Memory B cell (primary cell): Measurements from ENCODE around the gene KLF1.
"Not testable (repeated sequence)": the region's sequence is repeated elsewhere in the genome, so short reads cannot be mapped to it uniquely, and the experiment has no call there.

ENCODE experiments used
- ATAC-seq: fragments of 150-1000 bp; cut with Tn5 transposase; 2 replicates; pipeline ENCODE4 v1.10.0; 2021; ENCODE audit warnings: low read depth, mild to moderate bottlenecking, moderate library complexity
- DNase-seq, 2 donors: peaks; one replicate each; pipeline ENCODE4 v3.0.0; 2022; ENCODE audit warnings: low spot score in 2 of 2
- H3K27ac Mint-ChIP-seq: one replicate; pipeline ENCODE4 v1.8.0; 2022; ENCODE audit warnings: mild to moderate bottlenecking, moderate library complexity, mixed read lengths
- H3K27me3 Mint-ChIP-seq: one replicate; pipeline ENCODE4 v1.8.0; 2022; ENCODE audit warnings: mixed read lengths
- H3K36me3 Mint-ChIP-seq: one replicate; pipeline ENCODE4 v1.8.0; 2022; ENCODE audit warnings: mild to moderate bottlenecking, mixed read lengths
- H3K4me1 Mint-ChIP-seq: one replicate; pipeline ENCODE4 v1.8.0; 2022; ENCODE audit warnings: mixed read lengths
- H3K4me3 Mint-ChIP-seq: one replicate; pipeline ENCODE4 v1.8.0; 2022; ENCODE audit warnings: mild to moderate bottlenecking, moderate library complexity, mixed read lengths
- H3K9me3 Mint-ChIP-seq: one replicate; pipeline ENCODE4 v1.8.0; 2022; ENCODE audit warnings: mixed read lengths

Gene KLF1

GRCh38 chr19:12886969-12887747, at the start of gene KLF1:
KLF1 (minus strand) TSS chr19:12887201; CDS start chr19:12887140, 61 bp downstream.
- DNase-seq (no peak), ATAC-seq (no peak)
- H3K27ac Mint-ChIP-seq, result no peak within 1 kb of the TSS
- H3K27me3 Mint-ChIP-seq, result no peaks in the 10 kb centered on the region
- peak within 1 kb of the TSS; percentile 58 for H3K4me3 Mint-ChIP-seq
- H3K4me1 Mint-ChIP-seq, result peaks cover 22% of the 10 kb centered on the region
- H3K36me3 Mint-ChIP-seq, result no peaks in the 10 kb centered on the region
- peaks cover 1% of the 10 kb centered on the region for H3K9me3 Mint-ChIP-seq

GRCh38 chr19:12936582-12936981, 49.6 kb upstream of the KLF1 start:
- no peak for DNase-seq
- H3K4me3 Mint-ChIP-seq, result no peak overlapping the region
- peaks cover 41% of the 10 kb centered on the region for H3K4me1 Mint-ChIP-seq
- H3K36me3 Mint-ChIP-seq, result peaks cover 16% of the 10 kb centered on the region
- no peaks in the 10 kb centered on the region for H3K27me3 Mint-ChIP-seq
- H3K27ac Mint-ChIP-seq, result no peak overlapping the region
- no peak for ATAC-seq
- H3K9me3 Mint-ChIP-seq, result no peaks in the 10 kb centered on the region

- peaks cover 8% of the 10 kb centered on the region for H3K36me3 Mint-ChIP-seq
- no peak overlapping the region for H3K4me3 Mint-ChIP-seq
- H3K4me1 Mint-ChIP-seq, result peaks cover 35% of the 10 kb centered on the region
- no peaks in the 10 kb centered on the region for H3K9me3 Mint-ChIP-seq
- no peaks in the 10 kb centered on the region for H3K27me3 Mint-ChIP-seq
- DNase-seq, result no peak
- H3K27ac Mint-ChIP-seq, result no peak overlapping the region
- ATAC-seq, result no peak
These were observed 48.1 kb upstream of the KLF1 start for GRCh38 chr19:12935071-12935470.

DNA sequence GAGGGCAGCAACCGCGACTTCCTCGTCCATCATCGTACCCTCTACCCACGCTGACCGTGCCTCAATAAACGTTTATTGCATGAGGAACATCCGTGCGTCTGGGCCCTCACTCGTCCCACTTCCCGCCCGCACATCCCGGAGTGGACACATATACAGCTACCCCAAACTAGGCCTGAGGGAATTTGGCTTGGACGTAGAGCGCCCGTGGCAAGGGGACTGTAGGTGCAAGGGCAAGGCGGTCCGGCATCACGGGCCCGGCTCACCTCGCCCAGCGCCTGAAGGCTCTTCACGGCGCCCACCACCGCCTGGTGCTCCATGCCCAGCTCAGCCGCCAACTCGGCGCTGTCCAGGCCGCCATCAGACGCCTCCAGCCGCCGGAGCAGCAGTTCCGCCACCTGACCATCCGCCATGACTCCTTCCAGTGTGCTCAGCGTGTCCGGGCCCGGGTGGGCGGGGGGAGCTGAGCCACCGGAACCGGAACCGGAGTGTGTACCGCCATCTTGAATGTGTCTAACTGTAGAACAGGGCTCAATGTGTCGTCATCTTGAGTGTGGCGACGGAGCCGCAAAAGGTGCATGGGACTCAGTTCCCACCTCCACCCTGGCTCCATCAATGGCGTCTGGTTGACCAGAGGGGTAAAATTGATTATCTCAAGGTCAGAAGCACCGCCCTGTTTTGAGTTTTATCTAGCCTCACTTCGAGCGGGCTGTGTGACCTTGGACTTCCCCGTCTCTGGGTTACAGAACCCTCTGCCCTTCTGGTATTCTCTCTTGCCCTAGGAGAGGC, 46.5 kb upstream of the KLF1 start, which contains the start of gene FARSA:
Gene FARSA, minus strand, starts transcription at position 425 of the 786 bp plus-strand sequence. Its CDS starts 15 bp downstream, at position 410.
- ATAC-seq (peak; percentile 57), DNase-seq (peak; percentile 72 to 75)
- H3K4me3 Mint-ChIP-seq, result peak within 1 kb of the TSS; percentile 97
- H3K27ac Mint-ChIP-seq, result peak within 1 kb of the TSS; percentile 90
- peaks cover 5% of the 10 kb centered on the region for H3K36me3 Mint-ChIP-seq
- no peaks in the 10 kb centered on the region for H3K9me3 Mint-ChIP-seq
- H3K4me1 Mint-ChIP-seq, result peaks cover 28% of the 10 kb centered on the region
- H3K27me3 Mint-ChIP-seq, result no peaks in the 10 kb centered on the region

DNA sequence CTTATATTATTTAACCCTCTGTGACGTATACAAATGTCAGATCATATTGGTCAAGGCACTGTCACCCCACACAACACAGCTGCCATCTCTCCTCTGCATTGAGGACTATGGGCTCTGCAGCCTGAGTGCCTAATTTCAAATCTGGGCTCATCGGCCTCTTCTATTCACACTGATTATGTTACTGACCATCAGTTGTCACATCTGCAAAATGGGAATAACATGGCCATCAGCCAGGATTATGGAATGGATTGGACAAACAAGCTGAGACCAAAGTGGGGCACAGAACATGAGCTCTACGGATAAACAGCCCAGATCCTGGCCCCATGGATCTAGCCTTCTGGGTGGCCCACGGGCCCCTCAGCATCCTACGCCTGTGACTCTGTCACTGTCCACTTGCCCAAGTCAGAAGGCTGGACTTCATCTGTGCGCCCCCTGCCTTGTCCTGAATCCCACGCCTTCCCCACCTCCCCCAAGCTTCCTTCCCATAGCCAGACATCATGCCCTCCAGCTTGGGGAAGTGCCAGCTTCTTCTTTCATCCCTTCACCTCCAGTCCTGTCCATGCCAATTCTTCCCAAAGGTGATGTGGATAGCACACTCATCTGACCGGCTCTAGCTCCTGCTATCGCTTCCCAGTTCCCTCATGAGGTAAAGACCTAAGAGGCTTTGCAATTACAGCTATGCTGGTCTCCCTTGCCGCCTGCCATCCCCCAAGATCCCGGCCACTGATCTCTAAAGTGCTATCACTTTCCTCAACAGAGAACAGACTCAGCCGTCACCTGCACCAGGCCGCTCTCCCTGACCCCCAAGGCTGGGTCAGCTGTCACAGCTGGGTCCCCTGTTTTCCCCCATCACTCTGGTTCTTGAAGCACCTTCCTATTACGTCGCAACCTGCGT, 45.6 kb upstream of the KLF1 start:
- Mint-ChIP-seq H3K27ac (peak overlapping the region; percentile 90), H3K27me3 (no peaks in the 10 kb centered on the region), H3K4me3 (peak overlapping the region; percentile 97), H3K9me3 (no peaks in the 10 kb centered on the region), H3K4me1 (peaks cover 25% of the 10 kb centered on the region), H3K36me3 (peaks cover 7% of the 10 kb centered on the region)
- no peak for DNase-seq
- no peak for ATAC-seq

- DNase-seq (no peak), ATAC-seq (no peak)
- Mint-ChIP-seq H3K36me3 (peaks cover 16% of the 10 kb centered on the region), H3K4me3 (no peak overlapping the region), H3K27me3 (no peaks in the 10 kb centered on the region), H3K27ac (no peak overlapping the region), H3K4me1 (peaks cover 16% of the 10 kb centered on the region), H3K9me3 (no peaks in the 10 kb centered on the region)
These were observed 43.1 kb upstream of the KLF1 start for GRCh38 chr19:12930002-12930645.

GRCh38 chr19:12924621-12925310, 37.8 kb upstream of the KLF1 start:
- H3K4me3 Mint-ChIP-seq, result no peak overlapping the region
- DNase-seq (no peak), ATAC-seq (no peak)
- H3K4me1 Mint-ChIP-seq, result no peaks in the 10 kb centered on the region
- peaks cover 25% of the 10 kb centered on the region for H3K36me3 Mint-ChIP-seq
- H3K9me3 Mint-ChIP-seq, result no peaks in the 10 kb centered on the region
- H3K27ac Mint-ChIP-seq, result no peak overlapping the region
- H3K27me3 Mint-ChIP-seq, result no peaks in the 10 kb centered on the region

DNA sequence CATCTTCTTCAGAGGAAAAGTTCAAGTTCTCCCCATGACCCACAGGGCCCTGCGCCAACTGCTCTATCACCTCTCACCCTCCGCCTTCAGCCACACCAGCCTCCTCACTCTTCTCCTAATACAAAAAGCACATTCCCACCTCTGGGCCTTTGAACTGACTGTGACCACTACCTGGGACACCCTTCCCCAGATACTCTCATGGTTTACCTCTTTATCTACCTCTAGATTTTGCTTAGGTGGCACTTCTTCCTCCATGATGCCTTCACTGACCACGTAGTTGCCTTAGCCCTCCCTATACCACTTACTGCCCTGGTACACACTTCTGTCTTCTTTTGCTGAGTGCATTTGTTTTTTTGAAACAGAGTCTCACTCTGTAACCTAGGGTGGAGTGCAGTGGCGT, 36.0 kb upstream of the KLF1 start:
- Mint-ChIP-seq H3K4me3 (no peak overlapping the region), H3K27ac (no peak overlapping the region), H3K4me1 (peaks cover 5% of the 10 kb centered on the region), H3K27me3 (no peaks in the 10 kb centered on the region), H3K9me3 (no peaks in the 10 kb centered on the region), H3K36me3 (peaks cover 18% of the 10 kb centered on the region)
- DNase-seq (no peak), ATAC-seq (no peak)

DNA sequence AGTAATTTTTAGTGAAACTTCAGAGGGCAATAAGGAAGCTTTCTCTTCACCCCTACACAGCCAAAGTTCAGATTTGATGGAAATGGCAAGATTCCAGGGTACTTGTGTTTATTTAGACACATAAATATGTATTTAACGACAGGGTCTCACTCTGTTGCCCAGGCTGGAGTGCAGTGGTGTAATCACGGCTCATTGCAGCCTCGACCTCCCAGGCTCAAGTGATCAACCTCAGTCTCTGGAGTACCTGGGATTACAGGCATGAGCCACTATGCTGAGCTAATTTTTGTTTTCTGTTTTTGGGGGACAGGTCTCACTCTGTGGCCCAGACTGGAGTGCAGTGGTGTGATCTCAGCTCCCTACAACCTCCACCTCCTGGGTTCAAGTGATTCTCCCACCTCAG, 34.0 kb upstream of the KLF1 start:
- DNase-seq (no peak), ATAC-seq (no peak)
- Mint-ChIP-seq H3K4me1 (peaks cover 5% of the 10 kb centered on the region), H3K27ac (no peak overlapping the region), H3K27me3 (peaks cover 2% of the 10 kb centered on the region), H3K9me3 (no peaks in the 10 kb centered on the region), H3K4me3 (no peak overlapping the region), H3K36me3 (peaks cover 11% of the 10 kb centered on the region)

DNA sequence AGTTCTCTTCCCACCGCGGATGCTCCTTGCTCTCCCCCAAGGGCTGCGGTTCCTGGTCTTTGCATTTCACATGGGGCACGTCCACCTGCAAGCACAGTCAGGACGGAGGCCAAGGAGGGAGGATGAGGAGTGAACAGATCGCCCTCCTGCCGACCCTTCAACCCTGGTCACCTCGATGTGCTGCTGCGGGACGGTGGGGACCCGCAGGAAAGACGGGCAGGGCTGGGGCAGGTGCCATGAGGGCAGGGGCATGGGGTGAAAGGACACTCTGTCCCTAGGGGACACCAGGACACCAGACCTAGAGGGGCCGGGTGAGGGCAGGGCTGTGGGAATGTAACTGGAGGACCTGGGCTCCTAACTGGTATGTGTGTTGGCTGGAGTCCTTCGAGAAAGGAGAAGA, 31.3 kb upstream of the KLF1 start:
- ATAC-seq (no peak), DNase-seq (no peak)
- peak overlapping the region; percentile 94 for H3K27ac Mint-ChIP-seq
- peaks cover 10% of the 10 kb centered on the region for H3K4me1 Mint-ChIP-seq
- peaks cover 5% of the 10 kb centered on the region for H3K36me3 Mint-ChIP-seq
- H3K4me3 Mint-ChIP-seq, result no peak overlapping the region
- H3K27me3 Mint-ChIP-seq, result peaks cover 2% of the 10 kb centered on the region
- H3K9me3 Mint-ChIP-seq, result no peaks in the 10 kb centered on the region

DNA sequence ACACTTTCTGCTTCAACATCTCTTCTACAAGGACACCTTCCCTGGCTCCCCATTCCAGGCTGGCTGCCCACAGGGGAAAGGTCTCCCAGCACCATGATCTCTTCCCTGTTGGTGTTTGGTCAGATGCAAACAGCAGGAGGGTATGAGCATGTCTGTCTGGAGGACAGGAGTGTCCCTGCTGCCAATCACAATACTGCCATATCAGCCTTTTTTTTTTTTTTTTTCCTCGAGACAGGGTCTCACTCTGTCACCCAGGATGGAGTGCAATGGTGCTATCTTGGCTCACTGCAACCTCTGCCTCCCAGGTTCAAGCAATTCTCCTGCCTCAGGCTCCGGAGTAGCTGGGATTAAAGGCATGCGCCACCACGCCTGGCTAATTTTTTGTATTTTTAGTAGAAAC, 28.9 kb upstream of the KLF1 start:
- not testable (repeated sequence) for H3K36me3 Mint-ChIP-seq, H3K4me3 Mint-ChIP-seq, ATAC-seq, H3K27ac Mint-ChIP-seq, DNase-seq, H3K27me3 Mint-ChIP-seq, H3K9me3 Mint-ChIP-seq, H3K4me1 Mint-ChIP-seq

GRCh38 chr19:12913851-12914690, 27.1 kb upstream of the KLF1 start:
- peaks cover 8% of the 10 kb centered on the region for H3K4me1 Mint-ChIP-seq
- no peak overlapping the region for H3K4me3 Mint-ChIP-seq
- H3K27ac Mint-ChIP-seq, result no peak overlapping the region
- DNase-seq, result no peak
- no peaks in the 10 kb centered on the region for H3K9me3 Mint-ChIP-seq
- H3K27me3 Mint-ChIP-seq, result peaks cover 2% of the 10 kb centered on the region
- H3K36me3 Mint-ChIP-seq, result no peaks in the 10 kb centered on the region
- peak; percentile 66 for ATAC-seq
